CD4-positive, alpha-beta memory T cell (primary cell): ENCODE measurements around the gene MPRIP. TPM values are rescaled to one million over a fixed set of nuclear protein-coding genes. Genes with fewer than 3 reads are reported as not detected.
A peak's percentile ranks its signal among the peaks of the same experiment; 100 is the strongest.
"Not testable (repeated sequence)": the region's sequence is repeated elsewhere in the genome, so short reads cannot be mapped to it uniquely, and the experiment has no call there.

ENCODE experiments used
- CTCF ChIA-PET: fragments of 350-600 bp; sonication (Branson Sonifier 250); formaldehyde crosslinking; loops from one replicate; lab custom pipeline; 2021; ENCODE audit warnings: inconsistent platforms; ENCODE audit not compliant: partially characterized antibody; lab: Charles Lee
- POLR2A ChIA-PET: fragments of 350-600 bp; sonication (Branson Sonifier 250); formaldehyde crosslinking; loops from one replicate; lab custom pipeline; 2021; ENCODE audit not compliant: partially characterized antibody; lab: Charles Lee
- DNase-seq, 5 donors: peaks; one replicate each; pipeline versions ENCODE4 v3.0.0 to v3.0.0-alpha.2; 2020 to 2022; ENCODE audit warnings: mixed read lengths in 1 of 5
- H3K27ac ChIP-seq: one replicate; pipeline ENCODE4 v1.7.0; 2013; ENCODE audit warnings: low read depth, low read length
- H3K27me3 ChIP-seq: 2 replicates; pipeline ENCODE4 v1.7.0; 2013; ENCODE audit warnings: mild to moderate bottlenecking, low read length, moderate library complexity; ENCODE audit not compliant: insufficient read depth
- H3K36me3 ChIP-seq: 2 replicates; pipeline ENCODE4 v1.7.0; 2013; ENCODE audit warnings: mild to moderate bottlenecking, low read length, moderate library complexity; ENCODE audit not compliant: insufficient read depth
- H3K4me1 ChIP-seq: 2 replicates; pipeline ENCODE4 v1.7.0; 2013; ENCODE audit warnings: mild to moderate bottlenecking, low read length, moderate library complexity; ENCODE audit not compliant: insufficient read depth
- H3K4me3 ChIP-seq, 2 donors: one replicate each; pipeline ENCODE4 v1.7.0; 2013; ENCODE audit warnings: low read length in 2 of 2, mild to moderate bottlenecking in 1 of 2
- H3K9me3 ChIP-seq, 2 donors: one replicate each; pipeline ENCODE4 v1.7.0; 2013; ENCODE audit warnings: low read length in 2 of 2, control low read depth in 1 of 2; ENCODE audit not compliant: control insufficient read depth in 1 of 2
- H3K27ac Mint-ChIP-seq, 7 donors: one replicate each; pipeline ENCODE4 v1.8.0; 2020 to 2021; ENCODE audit warnings: mixed read lengths in 7 of 7, mild to moderate bottlenecking in 6 of 7, inconsistent platforms in 3 of 7, moderate library complexity in 3 of 7
- H3K27me3 Mint-ChIP-seq, 2 donors: one replicate each; pipeline ENCODE4 v1.8.0; 2020 to 2021; ENCODE audit warnings: mixed read lengths in 2 of 2
- H3K36me3 Mint-ChIP-seq, 2 donors: one replicate each; pipeline ENCODE4 v1.8.0; 2020 to 2021; ENCODE audit warnings: mixed read lengths in 2 of 2, inconsistent platforms in 1 of 2, mild to moderate bottlenecking in 1 of 2
- H3K4me1 Mint-ChIP-seq, 4 donors: one replicate each; pipeline ENCODE4 v1.8.0; 2020 to 2021; ENCODE audit warnings: mixed read lengths in 4 of 4, mild to moderate bottlenecking in 1 of 4
- H3K4me3 Mint-ChIP-seq, 8 donors: one replicate each; pipeline ENCODE4 v1.8.0; 2020 to 2021; ENCODE audit warnings: mixed read lengths in 8 of 8, mild to moderate bottlenecking in 7 of 8, moderate library complexity in 6 of 8, inconsistent platforms in 3 of 8
- H3K9me3 Mint-ChIP-seq, 8 donors: one replicate each; pipeline ENCODE4 v1.8.0; 2020 to 2021; ENCODE audit warnings: mixed read lengths in 8 of 8, mild to moderate bottlenecking in 5 of 8, inconsistent platforms in 3 of 8, moderate library complexity in 1 of 8
- intact Hi-C: fragments of 100-400 bp; cut with micrococcal nuclease; formaldehyde crosslinking; loops from one replicate; pipeline ENCODE4 v1.15.1; 2023
- polyA plus RNA-seq, 2 donors: library from polyadenylated mRNA; unstranded; fragments of 300-500 nt; fragmentation: Illumina TruSeq; gene quantifications; one replicate each; pipeline ENCODE4 v1.2.3, GENCODE V29; 2021
- total RNA-seq, 2 experiments: library from RNA; stranded (reverse); gene quantifications; one replicate each; pipeline ENCODE4 v1.2.3, GENCODE V29; 2021

Gene MPRIP
- total and polyA plus RNA-seq, 4 experiments from 2014 or later, result 48.4 to 255 (median 152) TPM

DNA sequence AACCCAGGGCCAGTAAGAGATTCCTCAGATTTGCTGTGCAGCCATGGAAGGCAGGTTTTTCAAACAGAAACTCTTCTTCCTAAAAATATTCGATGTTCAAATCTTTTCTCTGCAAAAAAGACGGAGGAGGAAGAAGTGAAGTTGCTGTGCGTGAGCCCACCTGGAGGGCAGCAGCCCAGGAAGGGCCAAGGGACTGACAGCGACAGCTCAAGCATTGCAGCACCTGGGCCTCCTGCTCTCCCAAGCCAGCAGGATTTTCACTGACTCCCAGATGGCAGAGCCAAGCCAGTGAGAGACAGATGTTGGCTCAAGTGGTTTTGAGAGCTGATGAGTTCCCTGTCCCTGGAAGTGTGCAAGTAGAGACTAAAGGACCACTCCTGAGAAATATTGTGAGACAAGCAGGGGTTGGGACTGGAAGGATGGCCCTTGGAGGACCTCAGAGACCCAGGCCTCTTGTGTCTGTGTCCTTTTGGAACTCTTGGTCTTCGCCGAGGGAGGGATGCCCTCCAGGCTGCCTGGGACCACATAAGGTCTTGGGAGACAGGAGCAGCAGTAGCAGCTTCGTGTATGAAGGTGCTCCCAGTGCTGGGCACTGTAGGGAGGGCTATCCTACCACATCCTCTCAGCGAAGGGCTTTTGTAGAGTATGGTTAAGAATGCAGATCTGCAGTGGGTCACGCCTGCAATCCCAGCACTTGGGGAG, 41.0 kb upstream of the MPRIP start:
- no peaks in the 10 kb centered on the region for H3K36me3 ChIP-seq
- no peaks in the 10 kb centered on the region for H3K9me3 ChIP-seq
- ChIA-PET POLR2A (interaction anchor here (1.0 kb wide), 1 partner anchor 15 kb away, joined by 3 read pairs; no protein-coding TSS in a partner anchor), CTCF (interaction anchor here (1.2 to 3.4 kb wide), 9 partner anchors 9 to 314 kb away, joined by 3 to 25 read pairs (median 6); no protein-coding TSS in a partner anchor)
- H3K27me3 ChIP-seq, result no peaks in the 10 kb centered on the region
- Mint-ChIP-seq H3K9me3 (no peaks in the 10 kb centered on the region), H3K4me1 (peaks cover 1 to 4% (median 3%) of the 10 kb centered on the region in 4 donors), H3K36me3 (no peaks in the 10 kb centered on the region), H3K27me3 (no peaks in the 10 kb centered on the region), H3K27ac (no peak overlapping the region), H3K4me3 (peak overlapping the region in 1 of 8 donors; percentile 17)
- no peak overlapping the region for H3K27ac ChIP-seq
- intact Hi-C loops, result loop anchor here (5.0 to 10.0 kb wide), 2 partner anchors 146 to 644 kb away; no protein-coding TSS in a partner anchor
- H3K4me1 ChIP-seq, result no peaks in the 10 kb centered on the region
- DNase-seq, result no peak
- H3K4me3 ChIP-seq, result no peak overlapping the region

DNA sequence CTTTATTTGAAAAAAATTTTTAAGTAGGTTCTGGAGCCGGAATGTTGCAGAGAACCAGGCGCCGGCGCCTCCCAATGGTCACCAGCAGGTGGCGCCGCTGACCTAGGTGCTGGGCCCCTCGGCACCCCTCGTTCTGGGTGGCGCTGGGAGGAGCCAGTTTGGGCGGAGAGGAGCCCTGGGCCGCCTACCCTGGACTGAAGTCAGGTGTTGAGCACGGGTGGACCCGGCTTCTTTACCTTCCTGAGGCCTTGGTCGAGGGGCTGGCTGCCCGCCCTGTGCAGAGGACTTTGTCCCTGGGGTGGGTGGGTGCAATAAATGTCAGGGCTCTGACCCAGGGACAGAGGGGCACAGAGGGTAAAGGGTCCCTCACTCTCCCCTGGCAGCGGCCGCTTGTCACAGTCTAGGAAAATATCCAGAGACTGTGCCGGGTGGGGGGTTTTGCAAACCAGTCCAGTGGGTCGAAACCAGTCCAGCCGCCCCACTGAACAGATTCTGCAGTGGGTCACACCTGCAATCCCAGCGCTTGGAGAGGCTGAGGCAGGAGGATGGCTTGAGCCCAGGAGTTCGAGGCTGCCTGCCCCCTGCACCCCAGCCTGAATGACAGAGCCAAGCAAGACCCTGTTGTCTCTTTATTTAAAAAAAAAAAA, 40.3 kb upstream of the MPRIP start:
- DNase-seq, result peak; percentile 62 to 76 (median 70)
- H3K36me3 Mint-ChIP-seq, result no peaks in the 10 kb centered on the region
- H3K4me3 Mint-ChIP-seq, result no peak overlapping the region
- intact Hi-C loops, result loop anchor here (5.0 to 10.0 kb wide), 2 partner anchors 145 to 643 kb away; no protein-coding TSS in a partner anchor
- H3K9me3 Mint-ChIP-seq, result peaks cover 0 to 2% (median 0%) of the 10 kb centered on the region in 8 donors
- Histone ChIP-seq H3K4me3 (no peak overlapping the region), H3K36me3 (no peaks in the 10 kb centered on the region), H3K4me1 (no peaks in the 10 kb centered on the region), H3K9me3 (no peaks in the 10 kb centered on the region), H3K27ac (no peak overlapping the region), H3K27me3 (no peaks in the 10 kb centered on the region)
- H3K27ac Mint-ChIP-seq, result no peak overlapping the region
- ChIA-PET CTCF (interaction anchor here (0.8 to 1.7 kb wide), 5 partner anchors 13 to 313 kb away, joined by 3 to 6 read pairs (median 4); no protein-coding TSS in a partner anchor), POLR2A (interaction anchor here (1.0 kb wide), 1 partner anchor 15 kb away, joined by 3 read pairs; no protein-coding TSS in a partner anchor)
- H3K27me3 Mint-ChIP-seq, result no peaks in the 10 kb centered on the region
- peaks cover 1 to 4% (median 3%) of the 10 kb centered on the region in 4 donors for H3K4me1 Mint-ChIP-seq

DNA sequence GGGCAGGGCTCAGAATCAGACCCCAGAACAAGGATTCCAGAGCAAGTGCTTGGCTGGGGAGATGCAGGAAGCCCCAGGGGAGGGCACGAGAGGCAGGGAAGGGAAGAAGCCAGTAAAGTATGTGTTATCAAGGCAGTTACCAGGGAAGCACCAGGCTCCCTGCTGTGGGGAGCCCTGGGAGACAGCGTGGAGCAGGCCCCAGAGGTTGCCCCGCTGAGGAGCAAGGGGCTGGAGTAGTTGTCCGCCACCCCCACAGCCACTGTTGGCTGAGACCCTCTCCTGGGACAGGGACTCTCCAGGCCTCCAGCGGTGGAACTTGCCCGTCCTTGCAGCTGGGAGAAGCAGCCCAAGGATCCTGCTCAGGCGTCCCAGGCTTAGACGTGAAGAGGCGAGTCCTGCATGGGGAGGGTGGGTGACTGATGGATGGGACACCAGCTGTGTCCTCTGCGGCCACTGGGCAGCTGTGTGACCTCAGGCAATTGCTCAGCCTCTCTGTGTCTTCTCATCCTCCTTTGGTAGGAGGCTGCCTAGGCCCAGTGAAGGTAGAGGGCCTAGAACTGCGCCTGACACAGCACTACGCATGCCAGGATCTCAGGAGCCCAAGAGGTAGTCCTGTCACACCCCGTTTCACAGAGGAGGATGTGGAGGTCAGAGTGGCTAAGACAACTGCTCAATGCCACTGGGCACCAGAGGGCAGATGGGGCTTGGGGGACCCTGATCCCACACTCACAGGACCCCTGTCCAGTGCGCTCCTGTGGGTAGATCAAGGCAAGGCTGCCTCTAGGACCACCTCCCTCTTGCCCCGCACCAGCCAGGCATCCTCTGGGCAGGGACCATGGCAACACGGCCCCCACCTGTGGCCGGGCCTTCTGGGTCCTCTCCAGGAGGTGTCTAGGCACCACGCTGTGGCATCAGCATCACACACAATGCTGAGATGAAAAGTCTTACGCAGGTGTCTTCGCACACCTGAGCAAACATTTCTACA, 39.2 kb upstream of the MPRIP start:
- POLR2A ChIA-PET, DNase-seq, H3K4me3 ChIP-seq, H3K27me3 ChIP-seq, H3K36me3 Mint-ChIP-seq, H3K4me1 ChIP-seq, H3K9me3 Mint-ChIP-seq, H3K9me3 ChIP-seq, H3K27ac Mint-ChIP-seq, H3K4me1 Mint-ChIP-seq, H3K27ac ChIP-seq, H3K36me3 ChIP-seq, H3K4me3 Mint-ChIP-seq, H3K27me3 Mint-ChIP-seq: not testable (repeated sequence)
- CTCF ChIA-PET, result interaction anchor here (0.8 to 1.1 kb wide), 3 partner anchors 14 to 310 kb away, joined by 3 to 4 read pairs (median 3); no protein-coding TSS in a partner anchor
- intact Hi-C loops, result loop anchor here (5.0 to 10.0 kb wide), 2 partner anchors 144 to 642 kb away; no protein-coding TSS in a partner anchor

DNA sequence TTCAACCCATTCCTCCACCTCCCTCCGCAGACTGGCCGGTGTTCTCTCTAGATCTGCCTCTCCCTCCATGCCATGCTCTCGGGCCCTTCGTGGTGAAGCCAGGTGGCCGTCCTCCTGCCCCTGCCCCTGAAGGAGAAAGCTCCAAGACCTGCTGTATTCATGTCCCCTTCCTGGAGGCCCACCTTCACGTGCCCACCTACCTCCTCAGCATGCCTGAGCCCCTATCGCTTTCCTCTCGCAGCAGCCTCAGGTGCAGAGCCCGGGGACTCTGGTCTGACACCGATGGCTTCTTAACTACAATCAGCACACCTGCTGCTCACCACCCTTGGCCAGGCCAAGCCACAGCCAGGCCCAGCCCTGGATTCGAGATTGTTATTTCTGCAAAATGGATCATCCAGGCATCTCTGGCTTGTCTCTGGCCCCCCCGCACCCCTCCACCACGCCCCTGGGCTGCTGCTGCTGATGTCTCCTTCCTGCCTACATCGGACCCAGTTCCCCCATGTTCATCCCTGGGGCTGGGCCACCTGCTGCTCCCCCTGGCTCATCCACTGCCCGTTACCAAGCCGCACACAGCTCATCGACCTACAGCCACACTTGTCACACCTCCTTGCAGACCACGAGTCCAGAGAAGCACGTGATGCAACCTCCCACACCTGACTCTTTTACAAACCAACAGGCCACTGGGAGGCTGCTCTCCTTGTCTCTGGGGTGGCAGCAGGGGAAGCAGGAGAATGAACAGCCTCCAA, 37.8 kb upstream of the MPRIP start:
- CTCF ChIA-PET, result no interaction called here
- intact Hi-C loops, result loop anchor here (5.0 to 10.0 kb wide), 2 partner anchors 143 to 640 kb away; no protein-coding TSS in a partner anchor
- no peaks in the 10 kb centered on the region for H3K4me1 ChIP-seq
- H3K27ac Mint-ChIP-seq, result peak overlapping the region in 1 of 7 donors; percentile 80
- POLR2A ChIA-PET, result no interaction called here
- no peaks in the 10 kb centered on the region for H3K9me3 ChIP-seq
- H3K4me3 ChIP-seq, result no peak overlapping the region
- H3K27me3 Mint-ChIP-seq, result no peaks in the 10 kb centered on the region
- H3K36me3 Mint-ChIP-seq, result no peaks in the 10 kb centered on the region
- H3K4me1 Mint-ChIP-seq, result peaks cover 1 to 4% (median 3%) of the 10 kb centered on the region in 4 donors
- H3K9me3 Mint-ChIP-seq, result peaks cover 0 to 2% (median 0%) of the 10 kb centered on the region in 8 donors
- H3K27me3 ChIP-seq, result no peaks in the 10 kb centered on the region
- no peak overlapping the region for H3K4me3 Mint-ChIP-seq
- H3K27ac ChIP-seq, result no peak overlapping the region
- no peaks in the 10 kb centered on the region for H3K36me3 ChIP-seq
- DNase-seq, result no peak

- H3K36me3 ChIP-seq, H3K27me3 ChIP-seq, POLR2A ChIA-PET, H3K4me1 ChIP-seq, H3K36me3 Mint-ChIP-seq, H3K27ac ChIP-seq, H3K9me3 Mint-ChIP-seq, H3K27ac Mint-ChIP-seq, H3K4me3 ChIP-seq, H3K27me3 Mint-ChIP-seq, DNase-seq, H3K4me1 Mint-ChIP-seq, H3K4me3 Mint-ChIP-seq, H3K9me3 ChIP-seq: not testable (repeated sequence)
- CTCF ChIA-PET, result interaction anchor here (0.7 kb wide), 1 partner anchor 306 kb away, joined by 3 read pairs; no protein-coding TSS in a partner anchor
- intact Hi-C loops, result loop anchor here (5.0 to 10.0 kb wide), 2 partner anchors 142 to 640 kb away; no protein-coding TSS in a partner anchor
These were observed 37.2 kb upstream of the MPRIP start for GRCh38 chr17:17004997-17005614.

DNA sequence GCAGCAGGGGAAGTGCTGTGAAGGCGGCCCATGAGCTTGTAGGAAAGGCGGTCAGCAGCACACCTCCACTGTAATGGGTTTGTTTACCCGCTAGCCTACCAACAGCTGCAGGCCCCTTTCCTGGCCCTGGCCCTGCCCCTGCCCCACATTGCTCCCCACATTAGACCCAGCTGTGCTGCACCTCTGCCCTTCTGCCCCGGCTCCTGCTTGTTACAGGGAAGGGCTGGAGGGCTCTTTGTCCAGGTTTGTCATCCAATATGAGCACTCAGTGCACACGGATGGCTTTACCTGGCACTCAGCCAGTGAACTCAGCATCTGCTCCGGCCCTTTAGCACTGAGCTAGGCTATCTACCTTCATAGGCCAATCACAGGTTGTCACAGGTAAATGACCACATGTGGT, 34.4 kb upstream of the MPRIP start:
- POLR2A ChIA-PET, H3K9me3 ChIP-seq, H3K27me3 ChIP-seq, H3K4me1 ChIP-seq, CTCF ChIA-PET, DNase-seq, H3K4me3 Mint-ChIP-seq, H3K4me1 Mint-ChIP-seq, H3K27ac ChIP-seq, H3K36me3 Mint-ChIP-seq, H3K27ac Mint-ChIP-seq, H3K36me3 ChIP-seq, H3K4me3 ChIP-seq, H3K27me3 Mint-ChIP-seq, H3K9me3 Mint-ChIP-seq: not testable (repeated sequence)
- intact Hi-C loops, result loop anchor here (10.0 kb wide), 1 partner anchor 637 kb away; no protein-coding TSS in a partner anchor
